ENCODE data around the gene MID1. TPM values are rescaled to one million over a fixed set of nuclear protein-coding genes. Genes with fewer than 3 reads are reported as not detected.

MID1 gene
- total and polyA plus RNA-seq, 9 of the 15 experiments (the other 6 are each of a cell fraction or from before 2014, with no cell fraction given): 0.07 to 0.54 (median 0.33) TPM

- H3K9ac ChIP-seq (ENCODE audit: insufficient read depth in 1 of 2, low read depth in 2 of 2, low read length in 2 of 2): no peak overlapping the region
- no peaks in the 10 kb centered on the region for H3K27me3 ChIP-seq (ENCODE audit: control insufficient read depth in 2 of 2, insufficient read depth in 2 of 2, low read length in 2 of 2)
- no peak overlapping the region for H2AFZ ChIP-seq (ENCODE audit: low read depth, low read length)
- ATAC-seq: no peak
- peak; percentile 40 for TF ChIP-seq ZNF316 (IDR thresholded peaks at IDR 0.05)
- no peak for TF ChIP-seq CC2D1A (IDR thresholded peaks at IDR 0.05)
- no peak for TF ChIP-seq FOS (IDR thresholded peaks at IDR 0.05; ENCODE audit: extremely low read depth, insufficient read length)
- no peak for TF ChIP-seq ZNF23 (CRISPR knock-in tag; IDR thresholded peaks at IDR 0.05)
- TF ChIP-seq C11orf30 (IDR thresholded peaks at IDR 0.05; ENCODE audit: low read depth): 0 out of 2 replicates have a peak, but pooled peaks have one; percentile 8
- no peak for TF ChIP-seq ZBTB7A (IDR thresholded peaks at IDR 0.05; ENCODE audit: borderline replicate concordance, control insufficient read depth, low read depth, low read length)
- no peak for DNase-seq (ENCODE audit: extremely low read depth in 1 of 4, low spot score in 3 of 4)
- no TSS peak for BruUV-seq (replicated peaks)
- in situ Hi-C loops (cut with MboI): no loop called here
- CTCF ChIA-PET (ENCODE audit: low intra/inter-chr PET ratio): no interaction called here
- POLR2A ChIA-PET: no interaction called here
- no peaks in the 10 kb centered on the region for H3K36me3 ChIP-seq (ENCODE audit: control insufficient read depth, insufficient read depth, low read length)
- no peaks in the 10 kb centered on the region for H4K20me1 ChIP-seq (replicated peaks; ENCODE audit: control insufficient read depth, insufficient read depth, low read length)
- intact Hi-C loops (cut with micrococcal nuclease): no loop called here
- H3K9me3 ChIP-seq (replicated peaks; ENCODE audit: control insufficient read depth, insufficient read depth, low read depth, low read length): no peaks in the 10 kb centered on the region
- no peak for FAIRE-seq
- no peak overlapping the region for H3K4me2 ChIP-seq (ENCODE audit: insufficient read depth, low read length)
- no peak overlapping the region for H3K27ac ChIP-seq (ENCODE audit: extremely low read depth, low read depth, low read length)
- H3K4me1 ChIP-seq (replicated peaks in 1 of 2; ENCODE audit: control insufficient read depth in 2 of 2, insufficient read depth in 2 of 2, low read length in 2 of 2): no peaks in the 10 kb centered on the region
- H3K4me3 ChIP-seq: no peak overlapping the region
- H3K9me1 ChIP-seq (ENCODE audit: control insufficient read depth, insufficient read depth, low read length): no peaks in the 10 kb centered on the region
- H3K79me2 ChIP-seq (ENCODE audit: control insufficient read depth, insufficient read depth, low read length): no peaks in the 10 kb centered on the region
These were observed 221.2 kb downstream of the MID1 start for GRCh38 chrX:10399043-10399741.

DNA sequence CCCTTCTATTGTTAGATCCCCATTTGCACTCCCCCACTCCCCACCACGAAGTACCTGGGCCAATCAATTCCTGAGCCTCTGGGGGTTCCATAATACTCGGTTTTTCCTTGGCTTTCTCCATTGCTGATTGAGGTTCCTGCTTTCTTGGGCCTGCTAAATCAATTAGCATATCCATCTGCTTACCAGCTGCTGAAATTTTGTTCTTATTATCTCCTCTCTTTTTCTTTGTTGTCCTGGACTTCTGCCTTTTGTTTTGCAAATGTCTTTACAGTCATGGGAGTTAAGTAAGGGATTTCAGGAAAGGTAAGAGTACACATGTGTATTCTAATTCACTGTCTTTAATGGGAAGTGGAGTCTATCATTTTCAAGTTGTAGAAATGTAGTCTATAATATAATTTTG lies 222.2 kb downstream of the MID1 start:
- H3K4me1 ChIP-seq (replicated peaks in 1 of 2; ENCODE audit: control insufficient read depth in 2 of 2, insufficient read depth in 2 of 2, low read length in 2 of 2): no peaks in the 10 kb centered on the region
- H3K27ac ChIP-seq (ENCODE audit: extremely low read depth, low read depth, low read length): no peak overlapping the region
- in situ Hi-C loops (cut with MboI): no loop called here
- no peaks in the 10 kb centered on the region for H3K36me3 ChIP-seq (ENCODE audit: control insufficient read depth, insufficient read depth, low read length)
- no peaks in the 10 kb centered on the region for H3K9me1 ChIP-seq (ENCODE audit: control insufficient read depth, insufficient read depth, low read length)
- ChIA-PET CTCF (ENCODE audit: low intra/inter-chr PET ratio) (no interaction called here), POLR2A (no interaction called here)
- BruUV-seq (replicated peaks): no TSS peak
- H3K79me2 ChIP-seq (ENCODE audit: control insufficient read depth, insufficient read depth, low read length): no peaks in the 10 kb centered on the region
- H4K20me1 ChIP-seq (replicated peaks; ENCODE audit: control insufficient read depth, insufficient read depth, low read length): no peaks in the 10 kb centered on the region
- no peaks in the 10 kb centered on the region for H3K9me3 ChIP-seq (replicated peaks; ENCODE audit: control insufficient read depth, insufficient read depth, low read depth, low read length)
- 0% methylated on average over 2 of the region's 2 CpGs for WGBS (ENCODE audit: insufficient coverage, low coverage, missing lambda C conversion rate)
- no peak overlapping the region for H3K4me2 ChIP-seq (ENCODE audit: insufficient read depth, low read length)
- no peak overlapping the region for H3K9ac ChIP-seq (ENCODE audit: insufficient read depth in 1 of 2, low read depth in 2 of 2, low read length in 2 of 2)
- no peak overlapping the region for H2AFZ ChIP-seq (ENCODE audit: low read depth, low read length)
- no peak for FAIRE-seq
- H3K27me3 ChIP-seq (ENCODE audit: control insufficient read depth in 2 of 2, insufficient read depth in 2 of 2, low read length in 2 of 2): peaks cover 0 to 5% of the 10 kb centered on the region in 2 experiments; a peak in 1 of 5 replicates
- no peak overlapping the region for H3K4me3 ChIP-seq
- intact Hi-C loops (cut with micrococcal nuclease): no loop called here
- no peak for ATAC-seq
- DNase-seq (ENCODE audit: extremely low read depth in 1 of 4, low spot score in 3 of 4): no peak
- no peak for TF ChIP-seq ZBTB7A (IDR thresholded peaks at IDR 0.05; ENCODE audit: borderline replicate concordance, control insufficient read depth, low read depth, low read length)
